ENCODE measurements around the gene PSMD1. TPM values are rescaled to one million over a fixed set of nuclear protein-coding genes. Genes with fewer than 3 reads are reported as not detected.
A peak's percentile ranks its signal among the peaks of the same experiment; 100 is the strongest.

Gene PSMD1
- total RNA-seq, 1 experiment from 2014 or later, result 133 TPM

DNA sequence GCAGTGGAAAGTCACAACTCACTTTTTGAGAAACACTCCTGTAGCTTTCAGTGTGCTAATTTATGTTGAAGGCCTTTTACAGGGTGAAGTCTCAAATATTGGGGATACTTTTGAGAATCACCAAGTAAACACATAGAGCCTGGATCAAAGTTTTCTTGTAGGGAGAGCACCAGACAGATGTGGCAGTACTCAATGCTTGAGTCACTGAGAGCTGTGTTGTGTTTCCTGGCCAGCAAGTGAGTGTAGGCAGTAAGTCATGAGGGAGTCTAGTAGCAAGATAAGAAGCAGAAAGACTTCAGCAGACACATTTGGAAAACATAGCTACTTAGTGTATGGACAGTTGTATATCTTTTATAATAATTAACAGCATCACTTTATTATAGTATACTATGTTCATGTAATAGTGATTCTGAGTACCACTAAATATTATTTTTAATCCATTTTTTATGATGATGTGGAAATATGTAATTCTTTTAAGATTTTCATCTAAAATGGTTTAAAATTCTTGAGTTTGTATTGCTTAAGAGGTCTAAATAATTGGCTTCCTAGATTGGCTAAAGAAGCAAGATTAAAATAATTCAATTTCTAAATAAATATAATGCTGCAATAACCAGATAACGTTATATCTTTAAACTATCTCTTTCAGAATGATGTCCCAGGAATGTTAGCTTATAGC is 12.8 kb downstream of the PSMD1 start:
- H3K27ac ChIP-seq (ENCODE audit: low read depth, low read length), result no peak overlapping the region
- no peaks in the 10 kb centered on the region for H3K27me3 ChIP-seq (ENCODE audit: insufficient read depth, low read length)
- H3K9me2 ChIP-seq (ENCODE audit: insufficient read depth), result no peaks in the 10 kb centered on the region
- intact Hi-C loops (cut with micrococcal nuclease), result no loop called here
- no peak overlapping the region for H2AFZ ChIP-seq (ENCODE audit: low read depth, low read length, poor library complexity, severe bottlenecking)
- H3K4me3 ChIP-seq (replicated peaks in 1 of 2; ENCODE audit: low read depth in 1 of 2, low read length in 2 of 2), result no peak overlapping the region
- BruUV-seq (replicated peaks), result no TSS peak
- peaks cover 13% of the 10 kb centered on the region; the same call in 1 of the 2 replicates for H4K20me1 ChIP-seq (ENCODE audit: insufficient read depth)
- no peak for ATAC-seq
- no peak overlapping the region for H3K9ac ChIP-seq (ENCODE audit: low read length)
- peaks cover 60 to 65% of the 10 kb centered on the region in 2 experiments for H3K36me3 ChIP-seq (ENCODE audit: control insufficient read depth in 1 of 2, insufficient read depth in 2 of 2, low read length in 2 of 2)
- POLR2A ChIA-PET, result no interaction called here
- no peaks in the 10 kb centered on the region for H3K4me1 ChIP-seq (ENCODE audit: control insufficient read depth in 1 of 2, insufficient read depth in 2 of 2, low read length in 2 of 2)
- TF ChIP-seq CEBPB (IDR thresholded peaks at IDR 0.05; ENCODE audit: low read depth) (no peak), ZFX (IDR thresholded peaks at IDR 0.05) (no peak), RAD21 (IDR thresholded peaks at IDR 0.05; ENCODE audit: low read depth) (no peak), EZH2phosphoT487 (IDR thresholded peaks at IDR 0.05; ENCODE audit: borderline replicate concordance) (no peak), EGR1 (IDR thresholded peaks at IDR 0.05; ENCODE audit: low read depth) (no peak), ELF1 (IDR thresholded peaks at IDR 0.05; ENCODE audit: borderline replicate concordance, low read depth) (no peak), TCF7L2 (IDR thresholded peaks at IDR 0.05; ENCODE audit: borderline replicate concordance, extremely low read depth, insufficient read depth, insufficient read length) (no peak), FOSL1 (IDR thresholded peaks at IDR 0.05; ENCODE audit: low read depth) (no peak), SIN3A (IDR thresholded peaks at IDR 0.05; ENCODE audit: low read depth) (no peak), CBX3 (IDR thresholded peaks at IDR 0.05; ENCODE audit: low read depth) (no peak)
- TF ChIP-seq, protein P1, sequence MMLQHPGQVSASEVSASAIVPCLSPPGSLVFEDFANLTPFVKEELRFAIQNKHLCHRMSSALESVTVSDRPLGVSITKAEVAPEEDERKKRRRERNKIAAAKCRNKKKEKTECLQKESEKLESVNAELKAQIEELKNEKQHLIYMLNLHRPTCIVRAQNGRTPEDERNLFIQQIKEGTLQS (IDR thresholded peaks at IDR 0.05), result no peak
- no peak overlapping the region for H3K4me2 ChIP-seq (ENCODE audit: low read length)
- H3K9me3 ChIP-seq (ENCODE audit: control insufficient read depth in 1 of 2, insufficient read depth in 1 of 2, low read depth in 1 of 2, low read length in 2 of 2), result no peaks in the 10 kb centered on the region
- peaks cover 84% of the 10 kb centered on the region for H3K79me2 ChIP-seq (ENCODE audit: insufficient read depth, low read length)
- DNase-seq (ENCODE audit: low read depth, low spot score), result no peak
- RAD21 ChIA-PET (ENCODE audit: low non-redundant PET in 1 of 2, low total read pairs in 2 of 2, uncharacterized antibody in 2 of 2, unreplicated experiment in 2 of 2), result no interaction called here
- CTCF ChIA-PET, result interaction anchor here (1.0 to 1.8 kb wide), 2 partner anchors 12 to 17 kb away, joined by 3 to 7 read pairs; no protein-coding TSS in a partner anchor

DNA sequence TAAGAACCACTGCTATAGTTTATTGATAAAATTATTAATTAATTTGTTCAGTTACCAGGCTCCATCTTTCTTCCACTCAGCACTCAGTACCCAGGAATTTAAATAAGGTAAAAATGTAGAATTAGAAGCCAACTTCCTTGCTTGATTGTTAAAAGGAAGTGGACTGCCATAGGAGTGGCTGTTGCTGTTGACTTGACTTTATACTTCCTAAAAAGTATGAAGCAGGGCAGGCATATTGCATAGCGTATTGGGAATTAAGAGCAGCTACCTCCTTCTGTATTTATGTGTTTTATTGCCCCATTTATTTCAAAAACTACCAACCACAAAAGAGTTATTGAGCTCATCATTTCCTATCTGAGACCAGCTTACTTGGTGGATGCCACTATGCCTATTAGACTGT is 27.9 kb downstream of the PSMD1 start:
- Histone ChIP-seq H3K36me3 (ENCODE audit: control insufficient read depth in 1 of 2, insufficient read depth in 2 of 2, low read length in 2 of 2) (peaks cover 64 to 68% of the 10 kb centered on the region in 2 experiments), H3K4me2 (ENCODE audit: low read length) (no peak overlapping the region)
- CTCF ChIA-PET, result interaction anchor here (1.0 kb wide), 1 partner anchor 32 kb away, joined by 4 read pairs; no protein-coding TSS in a partner anchor
- no peak for TF ChIP-seq SIN3A (IDR thresholded peaks at IDR 0.05; ENCODE audit: low read depth)
- TF ChIP-seq ZFX (IDR thresholded peaks at IDR 0.05), result no peak
- TF ChIP-seq EGR1 (IDR thresholded peaks at IDR 0.05; ENCODE audit: low read depth), result no peak
- TF ChIP-seq, protein P2, sequence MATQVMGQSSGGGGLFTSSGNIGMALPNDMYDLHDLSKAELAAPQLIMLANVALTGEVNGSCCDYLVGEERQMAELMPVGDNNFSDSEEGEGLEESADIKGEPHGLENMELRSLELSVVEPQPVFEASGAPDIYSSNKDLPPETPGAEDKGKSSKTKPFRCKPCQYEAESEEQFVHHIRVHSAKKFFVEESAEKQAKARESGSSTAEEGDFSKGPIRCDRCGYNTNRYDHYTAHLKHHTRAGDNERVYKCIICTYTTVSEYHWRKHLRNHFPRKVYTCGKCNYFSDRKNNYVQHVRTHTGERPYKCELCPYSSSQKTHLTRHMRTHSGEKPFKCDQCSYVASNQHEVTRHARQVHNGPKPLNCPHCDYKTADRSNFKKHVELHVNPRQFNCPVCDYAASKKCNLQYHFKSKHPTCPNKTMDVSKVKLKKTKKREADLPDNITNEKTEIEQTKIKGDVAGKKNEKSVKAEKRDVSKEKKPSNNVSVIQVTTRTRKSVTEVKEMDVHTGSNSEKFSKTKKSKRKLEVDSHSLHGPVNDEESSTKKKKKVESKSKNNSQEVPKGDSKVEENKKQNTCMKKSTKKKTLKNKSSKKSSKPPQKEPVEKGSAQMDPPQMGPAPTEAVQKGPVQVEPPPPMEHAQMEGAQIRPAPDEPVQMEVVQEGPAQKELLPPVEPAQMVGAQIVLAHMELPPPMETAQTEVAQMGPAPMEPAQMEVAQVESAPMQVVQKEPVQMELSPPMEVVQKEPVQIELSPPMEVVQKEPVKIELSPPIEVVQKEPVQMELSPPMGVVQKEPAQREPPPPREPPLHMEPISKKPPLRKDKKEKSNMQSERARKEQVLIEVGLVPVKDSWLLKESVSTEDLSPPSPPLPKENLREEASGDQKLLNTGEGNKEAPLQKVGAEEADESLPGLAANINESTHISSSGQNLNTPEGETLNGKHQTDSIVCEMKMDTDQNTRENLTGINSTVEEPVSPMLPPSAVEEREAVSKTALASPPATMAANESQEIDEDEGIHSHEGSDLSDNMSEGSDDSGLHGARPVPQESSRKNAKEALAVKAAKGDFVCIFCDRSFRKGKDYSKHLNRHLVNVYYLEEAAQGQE (IDR thresholded peaks at IDR 0.05; ENCODE audit: low read depth), result no peak
- TF ChIP-seq POLR2AphosphoS5 (IDR thresholded peaks at IDR 0.05; ENCODE audit: low read depth, low read length), result no peak
- TF ChIP-seq YY1 (IDR thresholded peaks at IDR 0.05; ENCODE audit: extremely low read depth, insufficient replicate concordance, low read depth, low read length), result no peak
- TF ChIP-seq, protein P1 (IDR thresholded peaks at IDR 0.05), result no peak
- TF ChIP-seq CEBPB (IDR thresholded peaks at IDR 0.05; ENCODE audit: low read depth), result no peak
- no peak for TF ChIP-seq FOSL1 (IDR thresholded peaks at IDR 0.05; ENCODE audit: low read depth)
- no peak for TF ChIP-seq POLR2A (IDR thresholded peaks at IDR 0.05; ENCODE audit: borderline replicate concordance, extremely low read depth, insufficient read depth, insufficient read length)
- no peak for TF ChIP-seq SP1 (IDR thresholded peaks at IDR 0.05; ENCODE audit: low read depth)
- TF ChIP-seq EZH2phosphoT487 (IDR thresholded peaks at IDR 0.05; ENCODE audit: borderline replicate concordance), result no peak
- TF ChIP-seq RAD21 (IDR thresholded peaks at IDR 0.05; ENCODE audit: low read depth), result no peak

More for the DNA sequence above, 27.9 kb downstream of the PSMD1 start:
- no peak overlapping the region for H3K27ac ChIP-seq (ENCODE audit: low read depth, low read length)
- H4K20me1 ChIP-seq (ENCODE audit: insufficient read depth), result peaks cover 4% of the 10 kb centered on the region; the same call in 1 of the 2 replicates
- ChIA-PET POLR2A (interaction anchor here (1.1 kb wide), 1 partner anchor 14 kb away, joined by 4 read pairs; no protein-coding TSS in a partner anchor), RAD21 (ENCODE audit: low non-redundant PET in 1 of 2, low total read pairs in 2 of 2, uncharacterized antibody in 2 of 2, unreplicated experiment in 2 of 2) (no interaction called here)
- no peaks in the 10 kb centered on the region for H3K9me3 ChIP-seq (ENCODE audit: control insufficient read depth in 1 of 2, insufficient read depth in 1 of 2, low read depth in 1 of 2, low read length in 2 of 2)
- intact Hi-C loops (cut with micrococcal nuclease), result no loop called here
- ATAC-seq (no peak), DNase-seq (ENCODE audit: low read depth, low spot score) (no peak)
- H3K27me3 ChIP-seq (ENCODE audit: insufficient read depth, low read length), result no peaks in the 10 kb centered on the region
- no peaks in the 10 kb centered on the region for H3K4me1 ChIP-seq (ENCODE audit: control insufficient read depth in 1 of 2, insufficient read depth in 2 of 2, low read length in 2 of 2)
- H2AFZ ChIP-seq (ENCODE audit: low read depth, low read length, poor library complexity, severe bottlenecking), result no peak overlapping the region
- H3K9ac ChIP-seq (ENCODE audit: low read length), result no peak overlapping the region
- no peak overlapping the region for H3K4me3 ChIP-seq (replicated peaks in 1 of 2; ENCODE audit: low read depth in 1 of 2, low read length in 2 of 2)
- BruUV-seq (replicated peaks), result TSS peak; percentile 20
- no peaks in the 10 kb centered on the region; the same call in 1 of the 2 replicates for H3K79me2 ChIP-seq (ENCODE audit: insufficient read depth, low read length)
- H3K9me2 ChIP-seq (ENCODE audit: insufficient read depth), result no peaks in the 10 kb centered on the region
